Hepatic stellate cell (primary cell): ENCODE results near the gene SIPA1L3.

Source experiments
- DNase-seq: peaks from one replicate; pipeline ENCODE4 v3.0.0; 2011; ENCODE audit warnings: low spot score

The SIPA1L3 gene

DNA sequence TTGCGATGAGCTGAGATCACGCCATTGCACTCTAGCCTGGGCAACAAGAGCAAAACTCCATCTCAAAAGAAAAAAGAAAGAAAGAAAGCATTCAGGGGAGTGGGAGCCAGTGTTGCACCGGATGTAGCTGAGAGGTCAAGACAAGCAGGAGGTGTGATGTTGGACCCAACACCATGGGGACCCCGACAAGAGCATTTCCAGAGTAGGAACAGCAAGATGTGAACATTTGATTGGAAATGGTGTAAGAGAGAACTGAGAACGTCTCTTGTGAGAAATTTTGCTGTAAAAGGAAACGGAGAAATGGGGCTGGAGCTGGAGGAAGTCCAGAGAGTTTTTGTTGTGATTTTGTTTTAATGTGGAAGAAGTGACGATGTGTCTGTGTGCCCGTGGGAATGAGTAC is 332.8 kb downstream of the SIPA1L3 start:
- no peak for DNase-seq

DNA sequence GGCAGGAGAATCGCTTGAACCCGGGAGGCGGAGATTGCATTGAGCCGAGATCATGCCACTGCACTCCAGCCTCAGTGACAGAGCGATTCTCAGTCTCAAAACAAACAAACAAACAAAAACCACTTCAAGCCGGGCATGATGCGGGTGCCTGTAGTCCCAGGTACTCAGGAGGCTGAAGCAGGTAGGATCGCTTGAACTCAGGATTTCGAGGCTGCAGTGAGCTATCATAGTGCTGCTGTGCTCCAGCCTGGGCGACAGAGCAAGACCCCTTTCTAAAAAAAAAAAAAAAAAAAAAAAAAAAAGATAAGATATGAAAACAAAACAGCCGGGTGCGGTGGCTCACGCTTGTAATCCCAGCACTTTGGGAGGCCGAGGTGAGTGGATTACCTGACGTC is 336.3 kb downstream of the SIPA1L3 start:
- DNase-seq, result no peak

DNA sequence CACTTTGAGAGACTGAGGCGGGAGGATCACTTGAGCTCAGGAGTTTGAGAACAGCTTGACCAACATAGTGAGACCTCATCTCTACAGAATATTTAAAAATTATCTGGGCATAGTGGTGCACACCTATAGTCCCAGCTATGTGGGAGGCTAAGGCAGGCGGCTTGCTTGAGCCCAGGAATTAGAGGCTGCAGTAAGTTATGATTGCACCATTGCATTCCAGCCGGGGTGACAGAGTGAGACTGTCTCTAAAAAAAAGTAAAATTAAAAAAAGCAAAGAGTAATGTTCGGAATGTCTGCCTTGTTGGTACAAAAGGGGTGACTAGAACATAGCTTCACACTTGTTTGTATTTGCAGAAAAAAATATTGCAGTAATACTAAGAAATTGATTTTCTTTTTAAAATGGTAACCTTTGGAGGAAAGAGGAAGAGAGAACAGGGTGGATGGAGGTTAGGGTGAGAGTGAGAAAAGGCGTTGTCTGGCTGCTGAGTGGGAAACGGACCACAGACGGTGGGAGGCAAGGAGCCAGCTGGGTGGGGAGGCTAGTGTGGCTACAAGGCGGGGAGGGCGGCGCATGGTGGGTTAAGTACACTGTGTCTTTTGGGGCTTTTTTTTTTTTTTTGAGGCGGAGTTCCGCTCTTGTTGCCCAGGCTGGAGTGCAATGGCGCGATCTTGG is 339.0 kb downstream of the SIPA1L3 start:
- no peak for DNase-seq

DNA sequence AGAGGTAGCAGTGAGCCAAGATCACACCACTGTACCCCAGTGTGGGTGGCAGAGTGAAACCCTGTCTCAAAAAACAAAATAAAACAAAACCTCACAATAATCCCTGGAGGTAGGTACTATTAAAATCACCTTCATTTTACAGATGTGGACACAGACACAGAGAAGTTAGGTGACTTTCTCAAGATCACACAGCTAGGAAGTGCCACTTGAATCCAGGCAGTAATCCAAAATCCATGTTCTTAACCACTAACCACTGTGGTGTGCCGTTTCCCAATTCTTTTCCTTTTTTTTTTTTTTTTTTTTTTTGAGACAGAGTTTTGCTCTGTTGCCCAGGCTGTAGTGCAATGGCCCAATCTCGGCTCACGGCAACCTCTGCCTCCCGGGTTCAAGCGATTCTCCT is 340.1 kb downstream of the SIPA1L3 start:
- DNase-seq, result no peak

DNA sequence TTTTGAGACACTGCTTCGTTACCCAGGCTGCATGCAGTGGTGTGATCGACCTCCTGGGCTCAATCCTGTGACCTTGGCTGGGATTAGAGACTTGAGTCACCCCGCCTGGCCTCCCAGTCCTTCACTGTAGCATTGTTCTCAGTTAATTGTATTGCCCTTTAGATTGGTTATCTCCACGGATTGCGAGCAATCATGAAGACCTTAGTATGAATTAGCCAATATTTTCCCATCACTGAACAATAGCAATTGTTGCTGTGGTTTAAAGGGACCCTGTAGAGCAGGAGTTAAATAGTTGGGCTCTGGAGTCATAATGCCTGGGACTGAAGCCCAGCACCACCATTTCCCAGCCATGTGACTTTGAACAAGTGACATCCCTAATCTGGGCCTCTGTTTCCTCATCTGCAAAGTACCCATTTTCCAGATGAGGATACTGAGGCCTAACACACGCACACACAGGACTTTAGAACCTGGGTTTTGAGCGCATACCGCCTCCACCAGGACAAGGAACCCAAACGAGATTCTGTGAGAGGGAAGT is 340.8 kb downstream of the SIPA1L3 start:
- no peak for DNase-seq

DNA sequence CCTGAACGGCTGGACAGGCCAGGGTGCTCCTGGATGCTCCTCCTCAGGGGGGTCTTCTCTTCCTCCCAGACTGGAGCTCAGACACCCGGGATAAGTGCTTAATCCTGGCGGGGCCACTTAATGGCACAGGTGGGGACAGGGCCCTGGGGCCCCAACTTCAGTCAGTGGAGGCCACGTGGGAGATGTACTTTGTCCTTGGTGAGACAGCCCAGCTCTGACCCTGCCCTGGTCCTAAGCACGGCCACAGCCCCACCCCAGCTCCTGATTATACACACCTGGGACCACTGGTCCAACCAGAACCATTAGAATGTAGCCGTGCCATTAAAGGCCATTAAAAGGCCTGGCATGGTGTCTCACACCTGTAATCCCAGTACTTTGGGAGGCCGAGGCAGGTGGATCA is 341.4 kb downstream of the SIPA1L3 start:
- DNase-seq, result no peak

DNA sequence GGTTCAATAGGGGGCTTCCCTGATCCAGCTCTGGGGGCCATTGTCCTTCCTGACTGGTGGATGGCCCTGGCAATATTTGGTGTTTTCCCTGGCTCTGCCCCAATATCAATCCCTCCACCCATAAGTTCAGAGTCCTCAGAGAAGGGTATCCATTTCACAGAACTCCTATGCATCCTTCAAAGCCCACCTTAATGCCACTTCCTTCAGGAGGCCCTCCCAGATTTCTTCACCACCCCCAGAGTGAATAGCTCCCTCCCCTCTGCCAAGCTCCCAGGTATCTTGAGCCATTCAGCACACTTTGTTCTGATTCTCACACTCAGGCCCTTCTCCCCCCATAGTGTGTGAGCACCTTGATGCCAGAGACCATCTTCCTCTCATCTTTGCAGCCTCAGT is 343.4 kb downstream of the SIPA1L3 start:
- DNase-seq, result no peak

DNA sequence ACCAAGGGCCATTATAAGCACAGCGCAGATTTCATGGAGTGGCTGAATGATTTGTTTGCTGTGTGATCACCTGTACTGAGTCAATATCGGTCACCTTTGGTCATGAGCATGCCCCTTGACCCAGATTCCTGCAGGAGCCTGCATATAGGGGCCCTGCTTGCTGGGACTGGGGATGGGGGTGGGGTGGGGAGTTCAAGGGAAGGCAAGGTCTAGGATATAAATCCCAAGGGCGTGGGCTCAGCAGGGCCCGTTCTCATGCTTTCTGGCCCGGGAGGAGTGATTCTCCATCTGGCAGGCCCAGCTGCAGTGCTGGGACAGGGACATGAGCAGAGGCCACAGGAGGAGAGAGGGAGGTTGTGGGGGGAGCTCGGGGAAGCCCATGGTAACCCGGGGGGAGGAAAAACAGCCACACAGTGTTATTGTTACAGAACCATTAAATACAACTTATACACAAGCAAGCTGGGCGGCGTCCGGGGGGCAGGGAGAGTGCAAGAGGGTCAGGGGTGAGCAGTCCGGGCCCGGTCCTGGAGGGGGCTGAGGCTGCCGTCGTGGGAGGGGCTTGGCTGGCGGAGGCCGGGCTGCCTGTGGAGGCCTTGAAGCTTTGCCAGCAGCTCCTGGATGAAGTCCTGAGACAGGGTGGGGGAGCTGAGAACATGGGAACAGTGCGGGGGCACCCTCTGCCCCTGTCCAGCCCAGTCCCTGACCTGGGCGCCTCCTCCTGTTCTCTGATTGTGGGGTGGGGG is 344.0 kb downstream of the SIPA1L3 start:
- peak; percentile 68 for DNase-seq

DNA sequence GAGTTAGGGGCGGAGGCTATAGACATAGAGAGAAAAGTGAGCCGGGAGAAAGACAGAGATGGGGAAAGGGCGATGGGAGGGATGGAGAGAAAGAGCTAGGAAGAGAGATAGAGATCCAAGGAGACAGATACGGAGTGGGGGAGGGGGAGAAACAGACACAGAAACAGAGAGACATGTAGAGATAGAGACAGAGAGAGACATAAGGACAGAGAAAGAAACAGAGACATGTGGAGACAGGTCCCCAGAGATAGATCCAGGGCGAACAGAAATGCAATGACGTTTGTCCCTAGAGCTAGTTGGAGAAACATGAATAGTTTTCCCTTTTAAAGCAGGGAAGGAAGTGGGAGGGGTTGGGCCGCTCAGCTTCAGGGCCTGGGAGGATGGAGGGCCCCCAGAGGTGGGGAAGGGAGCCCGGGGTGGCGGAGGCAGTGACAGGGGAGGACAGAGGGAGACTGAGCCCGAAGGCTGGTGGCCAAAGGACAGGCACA is 344.6 kb downstream of the SIPA1L3 start:
- peak; percentile 62 for DNase-seq

DNA sequence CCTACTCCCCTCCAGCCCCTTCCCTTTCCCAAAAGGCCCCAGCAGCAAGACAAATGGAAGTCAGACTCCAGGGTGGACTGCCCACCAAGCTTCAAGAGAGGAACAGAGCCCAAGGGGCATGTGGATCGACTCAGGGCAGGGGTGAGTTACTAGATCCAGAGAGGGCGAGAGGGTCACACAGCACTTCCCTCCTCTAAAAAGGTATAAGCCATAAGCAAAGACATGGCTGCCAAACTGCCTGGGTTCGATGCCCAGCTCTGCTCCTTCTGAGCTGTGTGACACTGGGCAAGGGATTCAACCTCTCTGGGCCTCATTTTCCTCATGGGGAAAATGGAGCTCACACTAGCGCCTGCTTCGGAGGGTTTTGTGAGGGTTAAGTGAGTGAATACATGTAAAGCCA is 345.4 kb downstream of the SIPA1L3 start:
- DNase-seq, result no peak

DNA sequence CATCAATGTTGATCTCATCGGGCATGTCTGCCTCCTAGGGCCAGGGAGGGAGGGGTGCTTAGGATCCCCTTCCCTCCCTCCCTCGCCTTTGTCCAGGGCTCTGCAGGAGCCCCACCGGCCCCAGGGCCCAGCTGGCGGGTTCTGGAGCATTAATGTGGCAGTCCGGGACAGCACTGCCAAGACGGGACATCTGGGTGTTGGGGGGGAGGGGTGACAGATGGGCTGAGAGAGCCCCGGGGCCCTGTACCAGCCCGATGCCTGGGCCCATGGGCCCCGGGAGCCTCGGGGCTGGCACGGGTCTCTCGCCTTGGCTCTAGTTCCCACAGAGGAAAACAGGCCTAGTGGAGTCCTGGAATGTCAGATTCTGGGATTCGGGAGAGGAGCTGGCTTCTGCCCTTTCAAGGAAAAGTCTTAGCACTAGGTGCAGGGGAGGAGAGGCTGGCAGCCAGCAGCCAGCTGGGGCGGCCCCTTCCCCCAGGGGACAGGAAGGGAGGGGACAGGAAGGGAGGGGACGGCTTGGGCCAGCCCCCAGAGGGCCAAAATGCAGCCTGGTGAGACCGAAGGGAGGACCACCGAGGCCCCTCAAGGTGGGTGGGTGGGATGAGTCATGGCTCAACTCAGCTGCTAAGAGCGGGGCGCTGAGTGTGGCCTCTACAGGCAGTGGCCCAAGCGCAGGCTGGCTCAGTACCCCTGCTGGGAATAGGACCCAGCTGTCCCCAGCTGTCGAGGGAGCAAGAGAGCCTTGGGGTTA is 346.1 kb downstream of the SIPA1L3 start:
- no peak for DNase-seq

DNA sequence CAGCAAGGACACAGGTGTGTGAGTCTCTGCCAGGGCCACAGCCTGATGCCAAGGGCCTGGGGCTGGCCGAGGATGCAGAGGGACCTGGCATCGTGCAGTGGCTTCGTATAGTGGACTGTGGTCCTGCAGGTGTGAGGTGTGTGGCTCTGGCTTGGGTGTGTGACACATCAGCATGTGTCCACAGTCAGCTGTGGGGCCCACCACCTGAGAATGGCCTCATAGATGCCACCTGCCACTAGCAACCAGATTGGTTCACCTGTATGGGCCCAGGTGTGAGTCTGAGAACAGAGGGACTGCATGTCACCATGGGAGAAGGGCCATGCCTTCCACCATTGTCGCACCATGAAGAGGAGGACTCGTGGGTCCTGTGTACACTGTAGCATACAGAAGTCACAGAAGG is 346.8 kb downstream of the SIPA1L3 start:
- no peak for DNase-seq

DNA sequence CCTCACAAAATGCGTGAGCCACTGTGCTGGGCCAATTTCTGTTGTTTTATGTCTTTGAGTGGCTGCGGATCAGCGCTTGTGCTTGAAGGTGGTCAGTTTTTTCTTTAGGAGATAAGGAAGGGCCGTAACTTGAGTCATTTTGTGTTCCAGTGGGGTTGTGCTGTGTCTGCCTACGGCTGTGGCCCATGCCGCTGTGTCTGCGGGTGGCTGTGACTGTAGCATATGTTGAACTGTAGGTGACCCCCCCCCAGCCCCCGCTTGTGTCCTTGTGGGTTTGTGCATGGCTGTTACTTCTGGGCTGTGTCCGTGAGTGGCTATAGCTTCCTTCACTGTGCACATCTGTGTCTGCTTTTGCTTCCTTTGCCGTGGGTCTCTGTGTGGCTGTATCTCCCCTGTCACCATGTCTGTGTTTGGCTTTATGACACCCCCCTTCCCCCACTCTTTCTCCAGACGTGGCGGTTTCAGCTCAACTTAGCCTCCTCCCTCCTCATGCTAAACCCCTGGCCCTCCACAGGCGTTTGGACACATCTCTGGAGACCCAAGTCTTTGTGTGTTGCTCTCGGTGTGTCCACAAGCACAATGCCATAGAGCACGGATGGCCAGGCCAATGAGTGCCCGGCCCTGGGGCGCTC is 348.5 kb downstream of the SIPA1L3 start:
- DNase-seq, result peak; percentile 52
